SK-N-SH (cell line): Measurements from ENCODE around the gene RAB4B. TPM values are rescaled to one million over a fixed set of nuclear protein-coding genes. Genes with fewer than 3 reads are reported as not detected.
A peak's percentile ranks its signal among the peaks of the same experiment; 100 is the strongest.

Experiments used
- CTCF ChIA-PET: fragments of 300-600, 350-600 bp; formaldehyde crosslinking; extraction: SDS; loops from one replicate; lab custom pipeline; 2021; lab: Yijun Ruan, JAX
- POLR2A ChIA-PET: fragments of 350-600 bp; sonication (Branson Sonifier 250); formaldehyde crosslinking; extraction: SDS; loops from one replicate; lab custom pipeline; 2020; ENCODE audit warnings: antibody characterized with exemption, inconsistent platforms; lab: Yijun Ruan, JAX
- DNase-seq: peaks from one replicate; pipeline ENCODE4 v3.0.0; 2012
- H2AFZ ChIP-seq: fragments of 200-600 bp; sonication (generic); 2 replicates; pipeline ENCODE4 v1.8.1; 2016; ENCODE audit warnings: antibody characterized with exemption, mild to moderate bottlenecking, low read depth
- H3F3A ChIP-seq: fragments of 200-600 bp; sonication (generic); replicated peaks from 2 replicates; pipeline ENCODE3; 2016; ENCODE audit warnings: antibody characterized with exemption, mild to moderate bottlenecking; ENCODE audit not compliant: insufficient read depth
- H3K27ac ChIP-seq, 2 experiments: fragments of 200-500 bp in 1 of 2; fragments of 200-600 bp in 1 of 2; sonication (Bioruptor generic) in 1 of 2; sonication (generic), shearing (Covaris generic) in 1 of 2; 2 replicates each; pipeline versions ENCODE4 v1.5.1 to v1.6.1; 2014 to 2016; ENCODE audit warnings: low read depth in 2 of 2, inconsistent platforms in 1 of 2, low read length in 1 of 2, mild to moderate bottlenecking in 1 of 2, mixed read lengths in 1 of 2
- H3K27me3 ChIP-seq: fragments of 200-600 bp; sonication (generic), shearing (Covaris generic); 2 replicates; pipeline ENCODE4 v1.6.1; 2016; ENCODE audit warnings: mixed run types; ENCODE audit not compliant: insufficient read depth
- H3K36me3 ChIP-seq, 2 experiments: fragments of 200-500 bp in 1 of 2; fragments of 200-600 bp in 1 of 2; sonication (Bioruptor generic) in 1 of 2; sonication (generic) in 1 of 2; replicated peaks in 1 of 2; 2 replicates each; pipeline versions ENCODE3 to v1.5.1; 2014 to 2016; ENCODE audit warnings: low read length in 1 of 2, mild to moderate bottlenecking in 1 of 2; ENCODE audit not compliant: insufficient read depth in 2 of 2, control insufficient read depth in 1 of 2
- H3K4me1 ChIP-seq, 2 experiments: fragments of 200-500 bp in 1 of 2; fragments of 200-600 bp in 1 of 2; sonication (Bioruptor generic) in 1 of 2; sonication (generic), shearing (Covaris generic) in 1 of 2; 2 replicates each; pipeline versions ENCODE4 v1.5.1 to v1.6.1; 2014 to 2016; ENCODE audit warnings: low read depth in 1 of 2, low read length in 1 of 2, mixed run types in 1 of 2; ENCODE audit not compliant: insufficient read depth in 2 of 2, control insufficient read depth in 1 of 2
- H3K4me2 ChIP-seq: fragments of 200-600 bp; sonication (generic), shearing (Covaris generic); 2 replicates; pipeline ENCODE4 v1.6.1; 2017; ENCODE audit warnings: mixed run types
- H3K4me3 ChIP-seq, 2 experiments: fragments of 200-500 bp in 1 of 2; fragments of 200-600 bp in 1 of 2; sonication (Bioruptor generic) in 1 of 2; sonication (generic), shearing (Covaris generic) in 1 of 2; 2 replicates each; pipeline versions ENCODE4 v1.5.1 to v1.8.1; 2014 to 2016; ENCODE audit warnings: low read depth in 2 of 2, inconsistent platforms in 1 of 2, low read length in 1 of 2, mild to moderate bottlenecking in 1 of 2, mixed read lengths in 1 of 2, moderate library complexity in 1 of 2
- H3K79me2 ChIP-seq: fragments of 200-600 bp; sonication (generic); 2 replicates; pipeline ENCODE4 v1.8.1; 2017; ENCODE audit warnings: mild to moderate bottlenecking; ENCODE audit not compliant: insufficient read depth
- H3K9ac ChIP-seq: fragments of 200-600 bp; sonication (generic); 2 replicates; pipeline ENCODE4 v1.6.1; 2017; ENCODE audit warnings: mixed run types
- H3K9me2 ChIP-seq: fragments of 200-600 bp; sonication (generic); 2 replicates; pipeline ENCODE4 v1.6.1; 2017; ENCODE audit warnings: mixed run types
- H3K9me3 ChIP-seq: fragments of 200-600 bp; sonication (generic); 2 replicates; pipeline ENCODE4 v1.6.1; 2017; ENCODE audit warnings: mixed run types, mild to moderate bottlenecking, moderate library complexity
- H4K20me1 ChIP-seq: fragments of 200-600 bp; sonication (generic); 2 replicates; pipeline ENCODE4 v1.6.1; 2017; ENCODE audit warnings: mild to moderate bottlenecking, mixed run types; ENCODE audit not compliant: insufficient read depth
- CHD2 ChIP-seq: fragments of 150-350 bp; IDR thresholded peaks from 2 replicates; pipeline ENCODE4 v1.6.1; 2018; ENCODE audit warnings: low read length; ENCODE audit not compliant: partially characterized antibody
- EP300 ChIP-seq, 2 experiments: IDR thresholded peaks; 2 replicates each; pipeline versions ENCODE4 v1.4.0 to v1.6.1; 2012; ENCODE audit warnings: borderline replicate concordance in 1 of 2, low read depth in 1 of 2, low read length in 1 of 2
- EZH2phosphoT487 ChIP-seq: fragments of 200-600 bp; sonication (generic); IDR thresholded peaks from 2 replicates; pipeline ENCODE4 v1.6.1; 2017; ENCODE audit warnings: low read depth, mixed run types, mild to moderate bottlenecking, antibody characterized with exemption, moderate library complexity, borderline replicate concordance
- FOSL2 ChIP-seq: IDR thresholded peaks from 2 replicates; pipeline ENCODE4 v1.4.0; 2012; ENCODE audit warnings: low read depth, mild to moderate bottlenecking, moderate library complexity, borderline replicate concordance
- FOXJ3 ChIP-seq: sonication (generic); formaldehyde crosslinking; IDR thresholded peaks from 2 replicates; pipeline ENCODE4 v1.5.1; 2020; ENCODE audit warnings: mild to moderate bottlenecking, missing genetic modification reagents
- NRF1 ChIP-seq: IDR thresholded peaks from 2 replicates; pipeline ENCODE4 v1.6.1; 2012; ENCODE audit warnings: low read depth, mild to moderate bottlenecking, low read length
- RCOR1 ChIP-seq: fragments of 150-350 bp; IDR thresholded peaks from 2 replicates; pipeline ENCODE4 v1.6.1; 2017; ENCODE audit warnings: antibody characterized with exemption, low read length
- RFX5 ChIP-seq: IDR thresholded peaks from 2 replicates; pipeline ENCODE4 v1.6.1; 2012; ENCODE audit warnings: mild to moderate bottlenecking, improper control_type of control experiment, low read length
- SIN3A ChIP-seq: IDR thresholded peaks from 2 replicates; pipeline ENCODE4 v1.6.1; 2012; ENCODE audit warnings: low read depth, mild to moderate bottlenecking, low read length, moderate library complexity, borderline replicate concordance
- TAF1 ChIP-seq: IDR thresholded peaks from 2 replicates; pipeline ENCODE4 v1.6.1; 2012; ENCODE audit warnings: low read depth, mild to moderate bottlenecking, low read length, moderate library complexity, borderline replicate concordance
- WGBS: methylation state at CpG from one replicate; pipeline ENCODE4 v1.1.6; 2017; ENCODE audit warnings: low lambda C conversion rate; 5-methylcytosine and 5-hydroxymethylcytosine counted together
- polyA plus RNA-seq, 3 experiments: library from polyadenylated mRNA; depleted of rRNA; stranded (reverse); fragments of >200 nt; gene quantifications; 2 replicates each; pipeline ENCODE4 v1.2.3, GENCODE V29; 2012
- TF ChIP-seq, protein P1 (sequence below): IDR thresholded peaks from 2 replicates; pipeline ENCODE4; 2012
- TF ChIP-seq, protein P2 (sequence below): IDR thresholded peaks from 2 replicates; pipeline ENCODE4 v1.4.0; 2012; ENCODE audit warnings: low read depth, borderline replicate concordance
- TF ChIP-seq, protein P3 (sequence below): IDR thresholded peaks from 2 replicates; pipeline ENCODE4 v1.4.0; 2012; ENCODE audit warnings: low read depth
- TF ChIP-seq, protein P4 (sequence below): fragments of 150-350 bp; IDR thresholded peaks from 2 replicates; pipeline ENCODE4 v1.6.1; 2017; ENCODE audit warnings: antibody characterized with exemption, low read length, low read depth, borderline replicate concordance

RAB4B gene
- polyA plus RNA-seq, 1 of the 3 experiments (the other 2 are of a cell fraction) = 53.2 TPM

DNA sequence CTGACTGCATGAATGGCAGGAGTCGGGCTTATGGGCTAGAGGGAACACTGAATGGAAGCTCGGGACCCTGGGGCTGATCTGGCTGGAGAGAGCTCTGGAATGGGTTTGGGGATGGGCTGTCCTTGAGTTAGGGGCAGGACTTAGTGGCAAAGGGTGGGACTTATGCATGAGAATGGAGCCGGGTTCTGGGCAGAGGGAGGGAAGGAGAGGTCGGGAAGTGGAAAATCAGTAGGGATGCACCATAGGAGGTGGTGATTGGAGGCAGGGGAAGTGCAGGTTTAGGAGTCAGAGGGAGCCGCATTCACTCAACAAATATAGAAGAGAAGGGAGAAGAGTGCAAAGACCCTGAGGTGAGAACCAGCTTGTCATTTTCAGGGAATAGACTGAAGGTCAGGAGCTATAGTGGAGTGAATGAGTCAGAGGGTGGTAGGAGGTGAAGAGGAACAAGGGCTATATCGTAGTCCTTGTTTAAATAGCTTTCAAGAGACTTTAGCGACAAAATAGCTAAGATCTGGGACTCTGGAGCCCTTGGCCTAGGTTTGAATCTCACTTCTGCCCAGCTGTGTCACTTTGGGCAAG lies 748 bp downstream of the RAB4B start:
- ChIA-PET CTCF (interaction anchor here (0.6 to 2.4 kb wide), 6 partner anchors 19 to 116 kb away, joined by 3 to 20 read pairs (median 4); partner anchors contain the start of gene EGLN2), POLR2A (interaction anchor here (0.8 to 3.3 kb wide), 10 partner anchors 8 to 1081 kb away, joined by 3 to 31 read pairs (median 7); partner anchors contain the start of genes ACTMAP, COQ8B, EGLN2 and ITPKC)
- H2AFZ ChIP-seq = peak overlapping the region; percentile 60; the same call in 1 of the 2 replicates
- H3K27ac ChIP-seq = peak overlapping the region; percentile 85 to 99; a peak in 3 of 4 replicates
- peaks cover 6 to 9% of the 10 kb centered on the region in 2 experiments; a peak in 2 of 4 replicates for H3K4me1 ChIP-seq
- no peaks in the 10 kb centered on the region for H3K36me3 ChIP-seq
- H4K20me1 ChIP-seq = no peaks in the 10 kb centered on the region
- no peak for DNase-seq
- TF ChIP-seq EZH2phosphoT487 = no peak
- TF ChIP-seq, protein P1, sequence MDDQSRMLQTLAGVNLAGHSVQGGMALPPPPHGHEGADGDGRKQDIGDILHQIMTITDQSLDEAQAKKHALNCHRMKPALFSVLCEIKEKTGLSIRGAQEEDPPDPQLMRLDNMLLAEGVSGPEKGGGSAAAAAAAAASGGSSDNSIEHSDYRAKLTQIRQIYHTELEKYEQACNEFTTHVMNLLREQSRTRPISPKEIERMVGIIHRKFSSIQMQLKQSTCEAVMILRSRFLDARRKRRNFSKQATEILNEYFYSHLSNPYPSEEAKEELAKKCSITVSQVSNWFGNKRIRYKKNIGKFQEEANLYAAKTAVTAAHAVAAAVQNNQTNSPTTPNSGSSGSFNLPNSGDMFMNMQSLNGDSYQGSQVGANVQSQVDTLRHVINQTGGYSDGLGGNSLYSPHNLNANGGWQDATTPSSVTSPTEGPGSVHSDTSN = no peak; the same call in 1 of the 2 replicates
- no peak for TF ChIP-seq FOSL2
- TF ChIP-seq, protein P2, sequence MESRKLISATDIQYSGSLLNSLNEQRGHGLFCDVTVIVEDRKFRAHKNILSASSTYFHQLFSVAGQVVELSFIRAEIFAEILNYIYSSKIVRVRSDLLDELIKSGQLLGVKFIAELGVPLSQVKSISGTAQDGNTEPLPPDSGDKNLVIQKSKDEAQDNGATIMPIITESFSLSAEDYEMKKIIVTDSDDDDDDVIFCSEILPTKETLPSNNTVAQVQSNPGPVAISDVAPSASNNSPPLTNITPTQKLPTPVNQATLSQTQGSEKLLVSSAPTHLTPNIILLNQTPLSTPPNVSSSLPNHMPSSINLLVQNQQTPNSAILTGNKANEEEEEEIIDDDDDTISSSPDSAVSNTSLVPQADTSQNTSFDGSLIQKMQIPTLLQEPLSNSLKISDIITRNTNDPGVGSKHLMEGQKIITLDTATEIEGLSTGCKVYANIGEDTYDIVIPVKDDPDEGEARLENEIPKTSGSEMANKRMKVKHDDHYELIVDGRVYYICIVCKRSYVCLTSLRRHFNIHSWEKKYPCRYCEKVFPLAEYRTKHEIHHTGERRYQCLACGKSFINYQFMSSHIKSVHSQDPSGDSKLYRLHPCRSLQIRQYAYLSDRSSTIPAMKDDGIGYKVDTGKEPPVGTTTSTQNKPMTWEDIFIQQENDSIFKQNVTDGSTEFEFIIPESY = no peak
- 0 out of 2 replicates have a peak, but pooled peaks have one; percentile 34 for TF ChIP-seq RFX5
- peak overlapping the region; percentile 61 to 67 for H3K4me3 ChIP-seq
- H3K4me2 ChIP-seq = peak overlapping the region; percentile 78
- H3K9me2 ChIP-seq = no peaks in the 10 kb centered on the region
- 10% methylated on average over 7 of the region's 7 CpGs for WGBS
- H3F3A ChIP-seq = peaks cover 13% of the 10 kb centered on the region
- no peaks in the 10 kb centered on the region for H3K27me3 ChIP-seq
- peaks cover 15% of the 10 kb centered on the region; the same call in 1 of the 2 replicates for H3K79me2 ChIP-seq
- no peaks in the 10 kb centered on the region for H3K9me3 ChIP-seq
- peak overlapping the region; percentile 85 for H3K9ac ChIP-seq

DNA sequence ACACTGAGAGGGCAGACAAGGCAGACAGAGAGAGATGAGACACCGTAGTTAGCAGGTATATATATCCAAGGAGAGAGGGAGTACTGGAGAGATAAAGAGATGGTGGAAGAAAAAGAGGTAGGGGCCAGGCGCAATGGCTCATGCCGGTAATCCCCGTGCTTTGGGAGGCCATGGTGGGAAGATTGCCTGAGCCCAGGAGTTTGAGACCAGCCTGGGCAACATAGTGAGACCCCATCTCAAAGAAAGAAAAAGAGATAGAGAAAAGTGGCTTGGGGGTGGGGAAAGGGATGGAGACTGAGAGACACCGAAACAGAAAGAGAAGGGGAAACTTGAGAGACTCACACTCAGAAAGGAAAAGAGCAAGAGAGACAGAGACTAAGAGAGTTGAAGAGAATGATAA lies 2.5 kb downstream of the RAB4B start:
- POLR2A ChIA-PET = no interaction called here
- no peak for DNase-seq
- Histone ChIP-seq H3K27ac (no peak overlapping the region), H2AFZ (no peak overlapping the region), H3K27me3 (no peaks in the 10 kb centered on the region), H3K4me3 (no peak overlapping the region), H3K4me1 (peaks cover 6 to 9% of the 10 kb centered on the region in 2 experiments; a peak in 2 of 4 replicates), H3K36me3 (no peaks in the 10 kb centered on the region), H3K79me2 (peaks cover 15% of the 10 kb centered on the region; the same call in 1 of the 2 replicates), H4K20me1 (no peaks in the 10 kb centered on the region), H3K9ac (no peak overlapping the region), H3K4me2 (no peak overlapping the region), H3K9me3 (no peaks in the 10 kb centered on the region), H3K9me2 (no peaks in the 10 kb centered on the region), H3F3A (peaks cover 13% of the 10 kb centered on the region)
- WGBS = 94% methylated on average over 5 of the region's 5 CpGs
- CTCF ChIA-PET = interaction anchor here (1.3 kb wide), 1 partner anchor 18 kb away, joined by 5 read pairs; the partner anchor contains the start of gene EGLN2
- TF ChIP-seq, protein P3, sequence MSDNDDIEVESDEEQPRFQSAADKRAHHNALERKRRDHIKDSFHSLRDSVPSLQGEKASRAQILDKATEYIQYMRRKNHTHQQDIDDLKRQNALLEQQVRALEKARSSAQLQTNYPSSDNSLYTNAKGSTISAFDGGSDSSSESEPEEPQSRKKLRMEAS = no peak
- TF ChIP-seq NRF1 = no peak
- TF ChIP-seq FOXJ3 (CRISPR knock-in tag) = no peak
- TF ChIP-seq TAF1 = no peak
- TF ChIP-seq EP300 (IDR thresholded peaks at IDR 0.05; ENCODE audit: borderline replicate concordance in 1 of 2, low read depth in 1 of 2, low read length in 1 of 2) = no peak
- TF ChIP-seq, protein P2 = no peak
- TF ChIP-seq, protein P1 = no peak
- TF ChIP-seq SIN3A = no peak
- no peak for TF ChIP-seq CHD2
- TF ChIP-seq RCOR1 = no peak
- TF ChIP-seq, protein P4, sequence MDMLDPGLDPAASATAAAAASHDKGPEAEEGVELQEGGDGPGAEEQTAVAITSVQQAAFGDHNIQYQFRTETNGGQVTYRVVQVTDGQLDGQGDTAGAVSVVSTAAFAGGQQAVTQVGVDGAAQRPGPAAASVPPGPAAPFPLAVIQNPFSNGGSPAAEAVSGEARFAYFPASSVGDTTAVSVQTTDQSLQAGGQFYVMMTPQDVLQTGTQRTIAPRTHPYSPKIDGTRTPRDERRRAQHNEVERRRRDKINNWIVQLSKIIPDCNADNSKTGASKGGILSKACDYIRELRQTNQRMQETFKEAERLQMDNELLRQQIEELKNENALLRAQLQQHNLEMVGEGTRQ = no peak
